Measurements from ENCODE around the gene PDF.

The PDF gene

DNA sequence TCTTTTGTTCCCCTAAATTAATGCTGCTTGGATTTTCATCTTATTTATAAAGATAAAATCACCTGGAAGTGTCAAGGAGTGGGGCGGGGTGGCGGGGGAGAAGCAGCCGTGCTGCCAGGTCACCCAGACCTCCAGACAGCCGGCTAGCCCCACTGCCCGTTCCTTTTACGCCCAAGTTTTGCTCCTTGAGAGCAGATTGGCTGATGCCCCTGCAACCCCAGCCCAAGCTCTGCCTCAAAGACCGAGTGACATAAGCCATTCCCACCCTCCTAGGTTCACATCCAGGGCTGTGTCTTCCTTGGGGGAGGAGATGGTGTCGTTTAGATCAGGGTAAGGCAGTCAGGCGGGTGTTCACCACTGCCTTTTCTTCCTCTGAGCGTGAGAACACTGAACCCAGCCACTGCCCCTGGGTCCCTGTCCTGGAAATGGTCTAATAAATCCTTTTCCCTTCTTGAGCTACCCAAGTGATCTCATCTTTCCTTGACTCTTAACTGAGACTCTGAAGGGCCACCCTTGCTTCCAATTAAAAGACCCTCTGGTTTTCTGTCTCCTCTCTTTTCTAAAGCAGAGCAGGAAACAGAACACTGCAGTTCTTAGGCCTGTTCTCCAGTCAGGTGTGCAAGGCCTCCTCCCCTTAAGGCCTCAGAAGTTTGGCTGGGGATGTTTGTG is 5.7 kb downstream of the PDF start:
- H4K20me1 ChIP-seq (ENCODE audit: insufficient read depth) = no peaks in the 10 kb centered on the region
- no peak overlapping the region for H3K4me3 ChIP-seq (IDR thresholded peaks at IDR 0.05; ENCODE audit: insufficient read depth, low read depth, low read length)
- peaks cover 48% of the 10 kb centered on the region for H3K79me2 ChIP-seq (ENCODE audit: insufficient read depth, low read depth)
- H3K4me1 ChIP-seq (ENCODE audit: low read depth, poor library complexity, severe bottlenecking) = peaks cover 34% of the 10 kb centered on the region
- TF ChIP-seq, protein P1, sequence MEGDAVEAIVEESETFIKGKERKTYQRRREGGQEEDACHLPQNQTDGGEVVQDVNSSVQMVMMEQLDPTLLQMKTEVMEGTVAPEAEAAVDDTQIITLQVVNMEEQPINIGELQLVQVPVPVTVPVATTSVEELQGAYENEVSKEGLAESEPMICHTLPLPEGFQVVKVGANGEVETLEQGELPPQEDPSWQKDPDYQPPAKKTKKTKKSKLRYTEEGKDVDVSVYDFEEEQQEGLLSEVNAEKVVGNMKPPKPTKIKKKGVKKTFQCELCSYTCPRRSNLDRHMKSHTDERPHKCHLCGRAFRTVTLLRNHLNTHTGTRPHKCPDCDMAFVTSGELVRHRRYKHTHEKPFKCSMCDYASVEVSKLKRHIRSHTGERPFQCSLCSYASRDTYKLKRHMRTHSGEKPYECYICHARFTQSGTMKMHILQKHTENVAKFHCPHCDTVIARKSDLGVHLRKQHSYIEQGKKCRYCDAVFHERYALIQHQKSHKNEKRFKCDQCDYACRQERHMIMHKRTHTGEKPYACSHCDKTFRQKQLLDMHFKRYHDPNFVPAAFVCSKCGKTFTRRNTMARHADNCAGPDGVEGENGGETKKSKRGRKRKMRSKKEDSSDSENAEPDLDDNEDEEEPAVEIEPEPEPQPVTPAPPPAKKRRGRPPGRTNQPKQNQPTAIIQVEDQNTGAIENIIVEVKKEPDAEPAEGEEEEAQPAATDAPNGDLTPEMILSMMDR (conservative IDR thresholded peaks at IDR 0.05; ENCODE audit: low read depth, low read length) = no peak
- H3K27me3 ChIP-seq (ENCODE audit: insufficient read depth, low read depth) = no peaks in the 10 kb centered on the region
- H3K27ac ChIP-seq = no peak overlapping the region
- no peak overlapping the region for H2AFZ ChIP-seq (ENCODE audit: low read depth)
- no peak overlapping the region for H3K4me2 ChIP-seq
- H3K9ac ChIP-seq = no peak overlapping the region
- no peaks in the 10 kb centered on the region; the same call in 1 of the 2 replicates for H3K36me3 ChIP-seq (ENCODE audit: insufficient read depth)

DNA sequence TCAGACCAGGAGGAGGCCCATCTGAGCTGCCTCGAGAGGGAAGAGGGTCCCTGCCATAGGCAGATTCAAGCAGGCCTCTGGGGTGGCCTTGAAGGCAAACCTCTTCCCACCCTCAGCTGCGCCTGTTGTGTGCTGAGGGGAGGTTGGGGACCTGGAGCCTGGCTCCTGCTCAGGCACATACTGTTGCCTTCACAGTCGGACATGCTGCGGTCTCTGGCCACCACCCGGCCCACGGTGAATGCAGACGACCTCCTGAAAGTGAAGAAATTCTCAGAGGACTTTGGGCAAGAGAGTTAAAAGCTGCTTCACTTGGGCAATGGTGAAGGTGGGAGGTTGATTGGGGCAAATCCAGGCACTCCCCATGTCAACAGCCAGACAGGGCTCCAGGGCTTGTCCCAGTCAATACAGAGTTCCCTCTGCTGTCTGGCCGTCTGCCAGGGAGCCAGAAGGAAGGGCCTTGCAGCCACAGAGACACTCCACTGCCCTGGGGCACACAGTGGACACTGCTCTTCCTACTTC is 6.3 kb downstream of the PDF start:
- Histone ChIP-seq H3K27me3 (ENCODE audit: insufficient read depth, low read depth) (no peaks in the 10 kb centered on the region), H4K20me1 (ENCODE audit: insufficient read depth) (no peaks in the 10 kb centered on the region), H3K79me2 (ENCODE audit: insufficient read depth, low read depth) (peaks cover 41% of the 10 kb centered on the region), H3K36me3 (ENCODE audit: insufficient read depth) (no peaks in the 10 kb centered on the region; the same call in none of the 2 replicates), H3K4me1 (ENCODE audit: low read depth, poor library complexity, severe bottlenecking) (peaks cover 30% of the 10 kb centered on the region), H3K9ac (no peak overlapping the region), H3K4me2 (no peak overlapping the region), H2AFZ (ENCODE audit: low read depth) (no peak overlapping the region), H3K27ac (no peak overlapping the region), H3K4me3 (IDR thresholded peaks at IDR 0.05; ENCODE audit: insufficient read depth, low read depth, low read length) (no peak overlapping the region)
- TF ChIP-seq, protein P1 (conservative IDR thresholded peaks at IDR 0.05; ENCODE audit: low read depth, low read length) = no peak

GRCh38 chr16:69323415-69323814 is 7.0 kb downstream of the PDF start:
- Histone ChIP-seq H3K27ac (no peak overlapping the region), H3K27me3 (ENCODE audit: insufficient read depth, low read depth) (no peaks in the 10 kb centered on the region), H3K79me2 (ENCODE audit: insufficient read depth, low read depth) (peaks cover 35% of the 10 kb centered on the region), H3K9ac (no peak overlapping the region), H2AFZ (ENCODE audit: low read depth) (no peak overlapping the region), H3K4me1 (ENCODE audit: low read depth, poor library complexity, severe bottlenecking) (peaks cover 23% of the 10 kb centered on the region), H3K36me3 (ENCODE audit: insufficient read depth) (no peaks in the 10 kb centered on the region; the same call in none of the 2 replicates), H3K4me3 (IDR thresholded peaks at IDR 0.05; ENCODE audit: insufficient read depth, low read depth, low read length) (no peak overlapping the region), H4K20me1 (ENCODE audit: insufficient read depth) (no peaks in the 10 kb centered on the region), H3K4me2 (no peak overlapping the region)
- TF ChIP-seq, protein P1 (conservative IDR thresholded peaks at IDR 0.05; ENCODE audit: low read depth, low read length) = no peak

DNA sequence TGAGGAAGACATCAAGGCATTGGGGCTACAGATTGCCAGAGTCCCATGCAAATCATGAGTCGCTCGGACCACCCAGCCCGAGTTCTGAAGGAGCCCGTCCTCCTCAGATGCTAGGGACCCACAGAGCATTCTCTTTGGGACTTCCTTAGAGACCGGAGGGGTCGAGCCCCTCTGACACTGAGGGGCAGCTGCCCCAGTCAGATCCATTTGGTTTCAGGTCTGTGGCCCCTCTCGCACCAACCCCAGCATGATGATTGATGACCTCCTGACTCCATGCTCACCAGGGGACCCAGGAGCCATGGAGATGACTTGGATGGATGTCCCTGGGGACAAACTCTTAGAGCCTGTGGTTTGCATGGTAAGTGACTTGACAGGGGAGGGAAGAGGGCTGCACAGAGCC is 8.0 kb downstream of the PDF start:
- TF ChIP-seq, protein P1 (conservative IDR thresholded peaks at IDR 0.05; ENCODE audit: low read depth, low read length) = no peak
- H3K36me3 ChIP-seq (ENCODE audit: insufficient read depth) = no peaks in the 10 kb centered on the region; the same call in 1 of the 2 replicates
- peaks cover 24% of the 10 kb centered on the region; the same call in 1 of the 2 replicates for H3K79me2 ChIP-seq (ENCODE audit: insufficient read depth, low read depth)
- no peaks in the 10 kb centered on the region for H4K20me1 ChIP-seq (ENCODE audit: insufficient read depth)
- H3K9ac ChIP-seq = no peak overlapping the region
- no peak overlapping the region for H3K4me2 ChIP-seq
- H2AFZ ChIP-seq (ENCODE audit: low read depth) = no peak overlapping the region
- no peak overlapping the region for H3K27ac ChIP-seq
- H3K4me3 ChIP-seq (IDR thresholded peaks at IDR 0.05; ENCODE audit: insufficient read depth, low read depth, low read length) = no peak overlapping the region
- peaks cover 12% of the 10 kb centered on the region for H3K4me1 ChIP-seq (ENCODE audit: low read depth, poor library complexity, severe bottlenecking)
- H3K27me3 ChIP-seq (ENCODE audit: insufficient read depth, low read depth) = no peaks in the 10 kb centered on the region
